ENCODE results near the gene FHAD1.

FHAD1 gene

DNA sequence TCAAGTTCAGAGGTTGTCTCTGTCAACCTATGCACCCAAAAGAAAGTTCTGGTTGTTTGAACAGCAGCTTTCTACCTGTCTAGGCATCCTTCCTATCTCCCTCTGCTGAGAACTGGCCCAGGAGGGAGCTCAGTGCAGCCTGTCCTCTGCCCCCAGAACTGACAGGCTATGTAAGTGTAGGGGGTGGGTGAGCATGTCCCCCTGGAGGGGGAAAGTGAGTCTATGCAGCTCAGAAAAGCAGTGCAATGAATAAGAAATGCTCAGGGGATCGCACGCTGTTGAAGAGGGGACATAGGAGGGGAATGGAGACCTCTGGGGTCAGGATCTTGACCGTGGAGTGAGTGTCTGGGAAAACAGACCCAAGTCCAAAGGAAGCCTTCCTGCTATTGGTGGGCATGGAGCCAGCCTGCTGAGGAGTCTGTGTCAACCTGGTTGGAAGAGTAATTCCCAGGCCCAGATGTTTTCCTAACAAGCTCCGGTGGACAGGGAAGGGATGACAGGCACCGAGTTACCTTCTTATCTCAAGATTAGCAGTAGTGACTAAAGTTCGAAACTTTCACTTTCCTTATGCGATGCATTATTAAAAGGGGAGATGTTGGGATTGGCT is 26.1 kb upstream of the FHAD1 start:
- H3K27me3 ChIP-seq (ENCODE audit: control insufficient read depth, insufficient read depth, low read length) = no peaks in the 10 kb centered on the region
- no peak overlapping the region for H3K27ac ChIP-seq (ENCODE audit: low read depth, low read length)
- no peaks in the 10 kb centered on the region for H3K36me3 ChIP-seq (ENCODE audit: control insufficient read depth, insufficient read depth, low read length)
- no peaks in the 10 kb centered on the region for H3K4me1 ChIP-seq (ENCODE audit: control insufficient read depth, insufficient read depth, low read length)
- H3K4me3 ChIP-seq (ENCODE audit: low read length) = no peak overlapping the region
- H3K9ac ChIP-seq (ENCODE audit: low read length) = no peak overlapping the region

DNA sequence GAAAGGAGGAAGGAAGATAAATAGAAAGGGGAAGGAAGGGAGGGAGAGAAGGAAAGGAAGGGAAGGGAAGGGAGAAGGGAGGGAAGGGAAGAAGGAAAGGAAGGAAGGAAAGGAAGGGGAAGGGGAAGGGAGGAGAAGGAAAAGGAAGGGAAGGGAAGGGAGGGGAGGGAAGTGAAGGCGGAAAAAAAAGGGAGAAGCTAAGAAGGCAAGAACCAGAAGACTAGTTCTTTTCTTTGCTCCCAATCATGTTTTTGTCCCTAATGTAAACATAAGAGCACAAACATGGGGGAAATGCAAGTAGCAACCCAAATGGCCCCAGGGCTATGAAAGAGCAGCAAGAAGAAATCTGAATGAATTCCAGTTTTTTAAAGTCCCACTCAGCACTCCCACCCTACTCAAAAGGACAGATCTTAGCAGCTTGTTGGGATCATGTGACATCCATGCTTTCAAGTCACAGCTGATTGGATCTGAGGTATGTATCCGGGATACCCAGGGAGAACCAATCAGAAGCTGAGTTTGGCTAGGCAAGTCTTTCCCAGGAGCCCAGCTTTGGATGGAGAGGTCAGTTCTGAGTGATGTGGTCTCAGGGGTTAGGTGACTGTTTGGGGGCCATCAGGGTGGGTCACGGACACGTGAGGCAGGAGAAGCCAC is 24.2 kb upstream of the FHAD1 start:
- H3K9ac ChIP-seq (ENCODE audit: low read length) = no peak overlapping the region
- no peaks in the 10 kb centered on the region for H3K27me3 ChIP-seq (ENCODE audit: control insufficient read depth, insufficient read depth, low read length)
- H3K36me3 ChIP-seq (ENCODE audit: control insufficient read depth, insufficient read depth, low read length) = no peaks in the 10 kb centered on the region
- no peaks in the 10 kb centered on the region for H3K4me1 ChIP-seq (ENCODE audit: control insufficient read depth, insufficient read depth, low read length)
- H3K4me3 ChIP-seq (ENCODE audit: low read length) = no peak overlapping the region
- no peak overlapping the region for H3K27ac ChIP-seq (ENCODE audit: low read depth, low read length)

DNA sequence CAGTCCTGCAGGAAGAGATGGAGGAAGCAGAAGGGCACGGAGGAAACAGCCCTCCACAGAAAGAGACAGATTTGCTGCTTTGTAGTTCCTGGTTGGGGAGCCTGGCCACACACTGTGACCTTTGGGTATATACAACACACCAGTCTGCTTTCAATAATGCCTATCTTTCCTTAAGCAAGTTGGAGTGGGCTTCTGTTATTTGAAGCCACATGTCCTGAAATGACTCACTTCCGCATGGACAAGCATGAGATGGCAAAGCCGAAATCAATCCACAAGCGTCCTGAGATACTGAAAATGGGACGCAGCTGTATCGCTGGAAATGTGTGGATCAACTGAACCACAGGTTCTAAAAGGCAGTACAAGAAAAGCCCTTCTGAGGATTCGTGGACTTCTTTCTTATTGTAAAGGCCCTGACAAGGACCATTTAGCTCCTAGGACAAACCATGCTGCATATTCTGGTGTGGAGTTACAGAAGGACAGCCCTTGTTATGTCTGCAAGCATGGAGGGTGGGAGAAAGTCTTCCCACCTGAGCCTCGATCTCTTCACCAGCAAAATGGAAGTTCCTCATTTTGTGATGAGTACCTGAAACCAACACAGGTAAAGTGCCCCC is 22.7 kb upstream of the FHAD1 start:
- Histone ChIP-seq H3K4me3 (ENCODE audit: low read length) (no peak overlapping the region), H3K4me1 (ENCODE audit: control insufficient read depth, insufficient read depth, low read length) (no peaks in the 10 kb centered on the region), H3K27me3 (ENCODE audit: control insufficient read depth, insufficient read depth, low read length) (no peaks in the 10 kb centered on the region), H3K36me3 (ENCODE audit: control insufficient read depth, insufficient read depth, low read length) (no peaks in the 10 kb centered on the region), H3K9ac (ENCODE audit: low read length) (no peak overlapping the region), H3K27ac (ENCODE audit: low read depth, low read length) (no peak overlapping the region)

DNA sequence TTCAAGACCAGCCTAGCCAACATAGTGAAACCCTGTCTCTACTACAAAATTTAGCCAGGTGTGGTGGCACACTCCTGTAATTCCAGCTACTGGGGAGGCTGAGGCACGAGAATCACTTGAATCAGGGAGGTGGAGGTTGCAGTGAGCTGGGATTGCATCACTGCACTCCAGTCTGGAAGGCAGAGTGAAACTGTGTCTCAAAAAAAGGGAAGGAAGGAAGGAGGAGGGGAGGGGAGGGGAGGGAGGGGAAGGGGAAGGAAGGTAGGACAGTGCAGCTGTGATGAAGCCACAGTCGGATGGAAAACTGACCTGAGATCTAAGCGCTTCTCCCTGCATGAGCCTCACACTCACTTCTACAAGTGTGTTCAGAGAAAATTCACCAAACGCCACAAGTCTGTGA is 22.0 kb upstream of the FHAD1 start:
- H3K36me3 ChIP-seq (ENCODE audit: control insufficient read depth, insufficient read depth, low read length) = no peaks in the 10 kb centered on the region
- no peaks in the 10 kb centered on the region for H3K27me3 ChIP-seq (ENCODE audit: control insufficient read depth, insufficient read depth, low read length)
- no peak overlapping the region for H3K9ac ChIP-seq (ENCODE audit: low read length)
- H3K4me3 ChIP-seq (ENCODE audit: low read length) = no peak overlapping the region
- no peaks in the 10 kb centered on the region for H3K4me1 ChIP-seq (ENCODE audit: control insufficient read depth, insufficient read depth, low read length)
- H3K27ac ChIP-seq (ENCODE audit: low read depth, low read length) = no peak overlapping the region

DNA sequence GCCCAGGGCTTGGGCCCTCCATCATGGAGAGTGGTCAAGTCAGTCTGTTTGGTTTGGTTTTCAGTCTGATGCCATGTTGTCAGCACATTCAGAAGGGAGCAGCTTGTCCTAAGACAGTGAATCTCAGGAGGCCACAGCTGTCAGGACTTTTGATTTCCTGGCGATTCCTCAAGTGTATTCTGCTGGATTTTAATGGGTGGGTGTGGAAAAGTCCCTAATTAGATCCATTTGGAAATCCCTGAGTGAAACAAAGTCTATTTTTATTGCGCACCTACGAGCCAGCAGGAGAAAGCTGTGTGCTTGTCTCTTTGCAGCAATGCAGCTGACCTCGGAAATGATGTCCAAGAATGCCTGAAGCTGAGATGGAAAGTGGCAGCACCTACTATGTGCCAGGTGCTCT is 21.6 kb upstream of the FHAD1 start:
- H3K4me1 ChIP-seq (ENCODE audit: control insufficient read depth, insufficient read depth, low read length) = no peaks in the 10 kb centered on the region
- H3K27ac ChIP-seq (ENCODE audit: low read depth, low read length) = no peak overlapping the region
- H3K36me3 ChIP-seq (ENCODE audit: control insufficient read depth, insufficient read depth, low read length) = no peaks in the 10 kb centered on the region
- no peaks in the 10 kb centered on the region for H3K27me3 ChIP-seq (ENCODE audit: control insufficient read depth, insufficient read depth, low read length)
- H3K4me3 ChIP-seq (ENCODE audit: low read length) = no peak overlapping the region
- no peak overlapping the region for H3K9ac ChIP-seq (ENCODE audit: low read length)

DNA sequence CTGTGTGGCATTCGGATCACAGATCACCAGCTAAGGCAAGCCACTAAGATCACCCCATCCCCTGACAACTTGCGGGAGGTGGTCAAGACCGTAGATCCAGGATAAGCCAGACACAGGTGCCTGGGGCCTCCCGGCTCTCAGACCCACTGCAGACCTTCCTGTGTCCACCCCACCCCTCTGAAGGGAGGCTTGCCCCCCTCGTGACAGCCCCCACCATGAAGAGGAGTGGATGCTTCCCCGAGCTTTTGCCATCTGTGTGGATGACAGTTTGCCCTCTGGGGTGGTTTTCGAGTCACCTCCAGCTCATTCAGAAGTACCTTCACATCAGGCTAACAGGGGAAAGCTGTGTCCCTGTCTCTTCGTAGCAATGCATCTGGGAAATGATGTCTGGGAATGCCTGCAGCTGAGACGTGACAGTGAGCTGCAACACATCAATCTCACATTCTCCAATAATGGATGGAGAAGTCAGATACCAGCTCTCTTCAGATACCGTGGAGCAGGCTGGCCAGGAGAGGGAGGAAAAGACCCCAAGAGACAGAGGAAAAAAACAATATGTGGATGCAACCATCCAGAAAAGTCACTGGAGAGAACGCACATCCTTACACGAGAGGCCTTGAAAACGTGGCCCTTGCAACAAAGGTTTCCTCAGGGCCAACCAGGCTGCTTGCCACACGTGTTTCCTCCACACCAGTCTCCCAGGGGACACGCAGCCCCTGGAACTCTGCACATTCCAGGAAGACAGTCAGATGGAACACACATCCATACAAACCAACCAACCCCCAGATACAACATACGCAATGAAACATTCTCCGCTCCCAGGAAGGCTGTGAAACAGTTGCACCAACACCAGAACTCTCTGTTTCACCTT is 20.4 kb upstream of the FHAD1 start:
- Histone ChIP-seq H3K27ac (ENCODE audit: low read depth, low read length) (no peak overlapping the region), H3K4me1 (ENCODE audit: control insufficient read depth, insufficient read depth, low read length) (no peaks in the 10 kb centered on the region)

DNA sequence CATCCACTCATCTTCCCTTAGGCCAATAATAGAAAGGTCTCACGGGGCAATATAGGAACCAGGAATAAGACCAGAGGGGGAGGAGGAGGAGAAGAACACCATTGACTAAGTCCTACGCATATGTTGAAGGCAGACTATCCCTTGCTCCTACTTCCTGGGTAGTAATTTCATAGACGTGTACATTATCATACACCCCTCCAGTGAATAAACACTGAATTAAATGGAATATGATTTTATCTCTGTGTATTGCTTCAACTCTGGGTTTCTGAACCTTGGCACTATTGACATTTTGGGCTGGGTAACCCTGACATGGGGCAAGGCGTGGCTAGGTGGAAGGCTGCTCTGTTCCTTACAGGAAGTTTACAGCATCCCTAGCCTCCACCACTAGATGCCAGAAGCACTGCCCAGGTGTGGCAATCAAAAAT is 17.3 kb upstream of the FHAD1 start:
- Histone ChIP-seq H3K27ac (ENCODE audit: low read depth, low read length) (no peak overlapping the region), H3K4me1 (ENCODE audit: control insufficient read depth, insufficient read depth, low read length) (no peaks in the 10 kb centered on the region), H3K9ac (ENCODE audit: low read length) (no peak overlapping the region), H3K36me3 (ENCODE audit: control insufficient read depth, insufficient read depth, low read length) (no peaks in the 10 kb centered on the region), H3K4me3 (ENCODE audit: low read length) (no peak overlapping the region), H3K27me3 (ENCODE audit: control insufficient read depth, insufficient read depth, low read length) (no peaks in the 10 kb centered on the region)

More for the DNA sequence above, 20.4 kb upstream of the FHAD1 start:
- Histone ChIP-seq H3K36me3 (ENCODE audit: control insufficient read depth, insufficient read depth, low read length) (no peaks in the 10 kb centered on the region), H3K9ac (ENCODE audit: low read length) (no peak overlapping the region), H3K4me3 (ENCODE audit: low read length) (no peak overlapping the region), H3K27me3 (ENCODE audit: control insufficient read depth, insufficient read depth, low read length) (no peaks in the 10 kb centered on the region)

DNA sequence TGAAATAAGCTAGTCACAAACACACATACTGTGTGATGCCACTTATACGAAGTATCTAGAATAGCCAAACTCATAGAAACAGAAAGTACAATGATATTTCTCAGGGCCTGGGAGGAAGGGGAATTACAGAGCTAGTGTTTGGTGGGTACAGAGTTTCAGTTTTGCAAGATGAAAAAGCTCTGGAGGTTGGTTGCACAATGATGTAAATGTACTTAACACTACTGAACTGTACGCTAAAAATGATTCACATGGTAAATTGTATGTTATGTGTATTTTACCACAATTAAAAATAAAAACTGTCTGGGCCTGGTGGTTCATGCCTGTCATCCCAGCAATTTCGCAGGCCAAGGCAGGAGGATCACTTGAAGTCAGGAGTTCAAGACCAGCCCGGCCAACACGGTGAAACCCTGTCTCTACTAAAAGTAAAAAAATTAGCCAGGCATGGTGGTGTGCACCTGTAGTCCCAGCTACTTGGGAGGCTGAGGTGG is 15.3 kb upstream of the FHAD1 start:
- Histone ChIP-seq H3K9ac (ENCODE audit: low read length) (no peak overlapping the region), H3K4me1 (ENCODE audit: control insufficient read depth, insufficient read depth, low read length) (no peaks in the 10 kb centered on the region), H3K36me3 (ENCODE audit: control insufficient read depth, insufficient read depth, low read length) (no peaks in the 10 kb centered on the region), H3K27me3 (ENCODE audit: control insufficient read depth, insufficient read depth, low read length) (no peaks in the 10 kb centered on the region), H3K4me3 (ENCODE audit: low read length) (no peak overlapping the region), H3K27ac (ENCODE audit: low read depth, low read length) (no peak overlapping the region)

DNA sequence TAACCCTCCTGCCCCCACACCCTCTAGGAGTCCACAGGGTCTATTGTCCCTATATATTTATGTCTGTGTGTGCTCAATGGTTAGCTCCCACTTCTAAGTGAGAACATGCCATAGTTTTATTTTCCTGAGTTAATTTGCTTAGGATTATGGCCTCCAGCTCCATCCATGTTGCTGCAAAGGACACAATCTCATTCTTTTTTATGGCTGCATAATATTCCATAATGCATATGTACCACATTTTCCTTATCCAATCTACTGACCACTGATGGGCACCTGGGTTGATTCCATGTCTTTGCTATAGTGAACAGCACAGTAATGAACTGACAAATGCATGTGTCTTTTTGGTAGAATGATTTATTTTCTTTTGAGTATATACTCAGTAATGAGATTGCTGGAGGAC is 13.3 kb upstream of the FHAD1 start:
- Histone ChIP-seq H3K4me3 (ENCODE audit: low read length) (no peak overlapping the region), H3K27ac (ENCODE audit: low read depth, low read length) (no peak overlapping the region), H3K27me3 (ENCODE audit: control insufficient read depth, insufficient read depth, low read length) (no peaks in the 10 kb centered on the region), H3K9ac (ENCODE audit: low read length) (no peak overlapping the region), H3K4me1 (ENCODE audit: control insufficient read depth, insufficient read depth, low read length) (no peaks in the 10 kb centered on the region), H3K36me3 (ENCODE audit: control insufficient read depth, insufficient read depth, low read length) (no peaks in the 10 kb centered on the region)

DNA sequence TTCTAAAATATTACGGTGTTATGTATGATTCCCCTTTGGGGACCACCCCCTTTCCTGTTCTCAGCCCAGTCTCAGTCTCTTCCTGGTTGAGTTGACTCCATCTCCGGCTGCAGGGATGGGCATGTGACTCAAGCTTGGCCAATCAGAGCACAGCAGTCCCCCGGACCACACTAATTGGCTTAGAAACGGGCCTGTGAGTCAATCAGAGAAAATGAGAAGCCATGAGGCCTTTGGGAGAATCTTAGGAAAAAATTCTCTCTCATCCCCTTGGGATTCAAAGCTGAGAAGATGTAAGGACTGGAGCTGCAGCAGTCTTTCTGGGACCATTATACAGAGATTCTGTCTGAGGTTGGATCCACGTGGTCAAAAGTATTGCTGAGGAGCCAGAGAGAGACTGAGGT is 10.7 kb upstream of the FHAD1 start:
- no peak overlapping the region for H3K4me3 ChIP-seq (ENCODE audit: low read length)
- H3K27me3 ChIP-seq (ENCODE audit: control insufficient read depth, insufficient read depth, low read length) = no peaks in the 10 kb centered on the region
- H3K27ac ChIP-seq (ENCODE audit: low read depth, low read length) = no peak overlapping the region
- no peaks in the 10 kb centered on the region for H3K36me3 ChIP-seq (ENCODE audit: control insufficient read depth, insufficient read depth, low read length)
- no peaks in the 10 kb centered on the region for H3K4me1 ChIP-seq (ENCODE audit: control insufficient read depth, insufficient read depth, low read length)
- no peak overlapping the region for H3K9ac ChIP-seq (ENCODE audit: low read length)

DNA sequence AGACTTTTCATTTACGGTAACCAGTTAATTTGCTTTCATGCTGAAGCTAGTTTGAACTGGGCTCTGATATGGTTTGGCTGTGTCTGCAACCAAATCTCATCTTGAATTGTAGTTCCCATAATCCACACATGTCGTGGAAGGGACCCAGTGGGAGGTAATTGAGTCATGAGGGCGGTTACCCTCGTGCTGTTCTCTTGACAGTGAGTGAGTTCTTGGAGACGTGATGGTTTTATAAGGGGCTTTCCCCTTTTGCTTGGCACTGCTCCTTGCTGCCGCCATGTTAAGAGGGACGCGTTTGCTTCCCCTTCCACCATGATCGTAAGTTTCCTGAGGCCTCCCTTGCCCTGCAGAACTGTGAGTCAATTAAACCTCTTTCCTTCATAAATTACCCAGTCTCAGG is 10.3 kb upstream of the FHAD1 start:
- Histone ChIP-seq H3K4me1 (ENCODE audit: control insufficient read depth, insufficient read depth, low read length) (no peaks in the 10 kb centered on the region), H3K27ac (ENCODE audit: low read depth, low read length) (no peak overlapping the region), H3K9ac (ENCODE audit: low read length) (no peak overlapping the region), H3K4me3 (ENCODE audit: low read length) (no peak overlapping the region), H3K36me3 (ENCODE audit: control insufficient read depth, insufficient read depth, low read length) (no peaks in the 10 kb centered on the region), H3K27me3 (ENCODE audit: control insufficient read depth, insufficient read depth, low read length) (no peaks in the 10 kb centered on the region)

DNA sequence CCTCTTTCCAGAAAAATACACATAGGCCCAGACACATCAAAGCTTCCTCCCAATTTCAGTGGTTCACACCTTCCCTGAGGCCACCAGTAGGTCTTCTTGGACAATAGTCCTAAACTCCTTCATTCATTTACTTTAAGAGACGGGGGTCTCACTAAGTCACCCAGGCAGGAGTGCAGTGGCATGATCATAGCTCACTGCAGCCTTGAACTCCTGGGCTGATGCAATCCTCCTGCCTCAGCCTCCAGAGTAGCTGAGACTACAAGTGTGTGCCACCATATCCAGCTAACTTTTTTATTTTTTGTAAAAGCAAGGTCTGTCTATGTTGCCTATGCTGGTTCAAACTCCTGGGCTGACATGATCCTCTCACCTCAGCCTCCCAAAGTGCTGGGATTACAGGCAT is 8.2 kb upstream of the FHAD1 start:
- no peaks in the 10 kb centered on the region for H3K36me3 ChIP-seq (ENCODE audit: control insufficient read depth, insufficient read depth, low read length)
- H3K4me3 ChIP-seq (ENCODE audit: low read length) = no peak overlapping the region
- H3K27ac ChIP-seq (ENCODE audit: low read depth, low read length) = no peak overlapping the region
- no peak overlapping the region for H3K9ac ChIP-seq (ENCODE audit: low read length)
- H3K4me1 ChIP-seq (ENCODE audit: control insufficient read depth, insufficient read depth, low read length) = peaks cover 12% of the 10 kb centered on the region
- H3K27me3 ChIP-seq (ENCODE audit: control insufficient read depth, insufficient read depth, low read length) = no peaks in the 10 kb centered on the region

Data from rectal smooth muscle tissue (tissue), 1 donor.